GM21528 (cell line): Measurements from ENCODE around the gene HAPLN1.
"Not testable (repeated sequence)": the region's sequence is repeated elsewhere in the genome, so short reads cannot be mapped to it uniquely, and the experiment has no call there.

Source experiments
- ATAC-seq: cut with Tn5 transposase; IDR thresholded peaks from one replicate; pipeline ENCODE4 v1.9.1; 2021; ENCODE audit warnings: mild to moderate bottlenecking, moderate library complexity; ENCODE audit not compliant: unreplicated experiment, low FRiP score

HAPLN1 gene

DNA sequence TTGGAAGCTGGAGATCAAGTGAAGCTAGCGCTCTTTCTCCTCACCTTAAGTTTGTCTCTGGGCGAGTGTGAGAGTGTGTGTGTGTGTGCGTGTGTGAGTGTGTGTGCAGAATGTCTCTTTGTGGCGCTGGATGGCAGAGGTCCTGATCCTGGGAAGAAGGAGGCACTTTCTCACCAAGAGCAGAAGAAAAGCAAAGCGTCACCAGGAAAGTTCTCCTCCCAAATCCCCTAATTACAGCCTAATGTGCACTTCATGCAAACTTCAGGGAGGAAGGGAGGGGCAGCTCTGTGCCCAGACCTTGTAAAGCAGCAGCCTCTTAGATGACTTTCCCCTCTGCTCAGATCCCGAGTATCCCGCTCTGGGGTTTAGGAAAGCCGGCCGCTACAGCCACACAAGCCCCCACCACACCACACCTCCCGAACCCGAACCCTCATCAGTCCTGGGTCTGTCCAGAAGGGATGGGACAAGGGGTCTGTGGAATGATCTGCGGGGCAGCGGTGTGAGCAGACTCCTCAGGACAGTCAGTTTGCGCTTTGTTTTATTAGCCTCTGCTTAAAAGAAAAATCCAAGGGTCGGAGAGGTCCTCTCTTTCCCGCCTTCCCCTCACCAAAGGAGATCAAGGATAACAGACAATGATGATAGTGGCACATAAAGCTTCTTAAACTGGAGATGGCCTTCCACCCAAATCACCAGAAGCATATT is at the start of gene HAPLN1:
HAPLN1 (minus strand) TSS at position 20 of the 702 bp plus-strand sequence. CDS start 47,332 bp downstream, outside the sequence.
- no peak for ATAC-seq

DNA sequence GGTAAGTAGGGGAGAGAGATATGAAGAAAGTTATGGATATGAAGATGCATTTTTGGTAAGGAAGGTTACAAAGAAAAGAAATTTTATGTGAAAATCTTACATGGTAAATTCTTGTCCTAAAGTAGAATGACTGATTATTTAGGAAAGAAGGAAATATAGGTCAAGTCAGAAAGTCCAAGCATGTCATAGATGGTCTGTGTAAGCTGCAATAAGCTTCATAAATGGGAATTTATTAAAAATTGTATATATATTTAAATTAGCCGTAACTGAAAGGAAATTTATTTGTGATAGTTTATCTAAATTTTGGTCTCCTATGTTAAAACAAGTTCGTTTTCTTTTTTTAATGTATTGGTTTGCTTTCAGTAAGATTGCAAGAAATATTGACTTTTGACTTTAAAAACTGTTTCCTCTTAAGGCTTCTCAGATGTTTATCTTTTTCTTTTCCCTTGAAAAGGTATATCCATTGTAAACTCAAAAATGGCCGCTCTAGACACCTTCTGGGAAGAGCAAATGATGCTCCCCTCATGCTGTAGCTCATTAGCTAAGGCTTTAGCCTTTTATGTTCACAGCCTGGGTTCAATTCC is 46.8 kb upstream of the HAPLN1 start:
- no peak for ATAC-seq

GRCh38 chr5:83764101-83764500 is 43.4 kb upstream of the HAPLN1 start:
- no peak for ATAC-seq

GRCh38 chr5:83760579-83760978 is 39.9 kb upstream of the HAPLN1 start:
- no peak for ATAC-seq

- ATAC-seq, result no peak
Observed at GRCh38 chr5:83752700-83753099, 32.0 kb upstream of the HAPLN1 start.

- ATAC-seq, result no peak
Observed at GRCh38 chr5:83751201-83751600, 30.5 kb upstream of the HAPLN1 start.

GRCh38 chr5:83750749-83751148 is 30.1 kb upstream of the HAPLN1 start:
- no peak for ATAC-seq

DNA sequence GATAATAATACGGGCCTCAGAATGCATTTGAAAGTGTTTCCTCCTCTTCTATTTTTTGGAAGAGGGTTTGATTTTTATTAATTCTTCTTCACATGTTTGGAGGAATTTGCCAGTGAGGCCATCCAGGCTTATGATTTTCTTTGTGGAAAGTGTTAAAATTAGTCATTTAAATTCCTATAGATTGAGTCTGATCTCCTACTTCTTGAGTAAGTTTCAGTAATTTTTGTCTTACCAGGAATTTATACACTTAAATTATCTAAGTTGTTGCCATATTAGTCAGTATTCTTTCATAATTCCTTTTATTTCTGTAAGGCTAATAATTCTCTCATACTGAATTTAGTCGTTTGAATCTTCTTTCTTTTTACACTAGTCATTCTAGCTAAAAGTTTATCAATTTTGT is 25.2 kb upstream of the HAPLN1 start:
- ATAC-seq, result no peak

GRCh38 chr5:83744821-83745220 is 24.2 kb upstream of the HAPLN1 start:
- no peak for ATAC-seq

DNA sequence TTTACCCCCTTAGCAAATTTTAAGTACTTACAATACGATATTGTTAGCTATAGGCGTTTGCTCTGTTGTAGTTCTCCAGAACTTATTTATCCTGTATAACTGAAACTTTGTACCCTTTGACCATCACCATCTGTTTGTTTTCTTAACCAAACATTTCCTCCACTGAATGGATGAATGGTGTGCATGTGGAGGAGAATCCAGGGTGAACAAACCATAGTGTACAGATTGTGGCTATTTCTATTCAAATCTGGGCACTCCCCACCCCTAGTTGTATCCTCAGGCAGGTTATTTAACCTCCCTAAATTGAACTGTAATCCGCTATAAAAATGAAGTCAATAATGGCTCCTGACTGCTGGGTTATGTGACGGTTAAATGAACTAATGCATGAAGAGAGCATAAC is 21.4 kb upstream of the HAPLN1 start:
- no peak for ATAC-seq

DNA sequence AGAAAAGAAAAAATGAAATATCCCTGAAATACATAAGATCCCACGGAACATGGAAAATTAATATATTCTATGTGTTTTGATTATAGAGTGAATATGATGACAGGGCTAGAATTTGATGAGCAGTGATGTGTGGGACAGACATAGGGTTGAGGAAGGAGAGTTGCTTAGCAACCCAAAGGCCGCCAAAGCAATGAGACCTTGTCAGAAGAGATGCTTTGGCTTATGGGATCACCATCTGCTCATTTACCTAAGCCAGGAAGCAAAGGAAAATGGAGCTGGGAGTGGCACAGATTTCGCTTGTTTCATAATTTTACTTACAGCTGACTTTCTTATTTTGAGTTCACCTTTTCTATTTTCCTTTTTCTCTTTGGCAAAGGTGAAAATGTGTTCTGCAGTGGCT is 20.9 kb upstream of the HAPLN1 start:
- no peak for ATAC-seq

DNA sequence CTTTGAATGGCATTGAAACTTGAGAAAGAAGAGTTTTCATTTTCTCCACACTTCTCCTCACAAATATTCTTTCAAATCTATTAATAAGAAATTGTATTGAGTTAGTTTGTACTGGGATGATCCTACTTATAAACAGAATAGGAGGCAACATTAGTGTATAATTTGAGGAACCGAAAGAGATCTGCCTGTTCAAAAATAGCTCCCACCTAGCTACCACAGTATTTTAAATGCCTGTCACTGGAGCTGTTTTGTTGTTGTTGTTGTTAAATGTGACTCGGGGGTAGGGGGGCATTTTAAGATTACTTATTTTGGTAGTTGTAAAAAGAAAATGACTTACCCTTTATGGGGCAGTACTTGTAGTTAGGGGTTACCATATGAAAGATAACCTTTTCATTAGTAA is 20.1 kb upstream of the HAPLN1 start:
- peak; percentile 72 for ATAC-seq

DNA sequence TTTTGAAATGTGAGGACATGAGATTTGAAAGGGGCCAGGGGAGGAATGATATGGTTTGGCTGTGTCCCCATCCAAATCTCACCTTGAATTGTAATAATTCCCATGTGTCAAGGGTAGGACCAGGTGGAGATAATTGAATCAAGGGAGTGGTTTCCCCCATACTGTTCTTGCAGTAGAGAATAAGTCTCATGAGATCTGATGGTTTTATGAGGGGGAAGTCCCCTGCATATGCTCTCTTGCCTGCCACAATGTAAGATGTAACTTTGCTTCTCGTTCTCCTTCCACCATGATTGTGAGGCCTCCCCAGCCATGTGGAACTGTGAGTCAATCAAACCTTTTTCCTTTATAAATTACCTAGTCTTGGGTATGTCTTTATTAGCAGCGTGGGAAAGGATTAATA is 15.5 kb upstream of the HAPLN1 start:
- ATAC-seq, result not testable (repeated sequence)

DNA sequence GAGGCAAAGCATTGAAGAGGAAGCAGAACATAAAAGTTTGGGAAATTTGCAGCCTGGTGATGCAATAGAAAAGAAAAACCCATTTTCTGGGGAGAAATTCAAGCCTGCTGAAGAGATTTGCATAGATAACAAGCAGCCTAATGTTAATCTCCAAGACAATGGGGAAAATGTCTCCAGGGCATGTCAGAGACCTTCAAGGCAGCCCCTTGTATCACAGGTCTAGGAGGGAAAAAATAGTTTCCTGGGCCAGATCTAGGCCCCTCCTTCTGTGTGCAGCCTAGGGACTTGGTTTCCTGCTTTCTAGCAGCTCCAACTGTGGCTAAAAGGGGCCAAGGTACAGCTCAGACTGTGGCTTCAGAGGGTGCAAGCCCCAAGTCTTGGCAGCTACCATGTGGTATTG is 14.4 kb upstream of the HAPLN1 start:
- ATAC-seq, result not testable (repeated sequence)

DNA sequence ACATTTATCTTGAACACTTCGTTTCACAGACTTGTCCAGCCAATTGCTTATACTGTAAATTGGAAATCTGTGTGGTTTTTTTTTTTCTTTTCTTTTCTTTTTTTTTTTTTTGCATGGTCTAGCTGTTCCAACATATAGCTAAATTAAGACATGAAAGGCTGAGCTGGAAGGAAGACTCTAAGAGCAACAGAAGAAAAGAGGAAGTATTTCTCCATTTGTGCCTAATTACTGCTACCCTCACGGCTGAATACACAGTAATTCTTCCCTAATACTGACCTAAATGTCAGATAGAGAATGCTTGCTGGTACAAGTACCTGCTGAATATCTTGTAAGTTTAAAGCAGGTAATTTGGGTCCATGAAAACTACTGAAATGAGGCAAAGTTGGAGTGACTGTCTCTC is 11.0 kb upstream of the HAPLN1 start:
- ATAC-seq, result no peak

DNA sequence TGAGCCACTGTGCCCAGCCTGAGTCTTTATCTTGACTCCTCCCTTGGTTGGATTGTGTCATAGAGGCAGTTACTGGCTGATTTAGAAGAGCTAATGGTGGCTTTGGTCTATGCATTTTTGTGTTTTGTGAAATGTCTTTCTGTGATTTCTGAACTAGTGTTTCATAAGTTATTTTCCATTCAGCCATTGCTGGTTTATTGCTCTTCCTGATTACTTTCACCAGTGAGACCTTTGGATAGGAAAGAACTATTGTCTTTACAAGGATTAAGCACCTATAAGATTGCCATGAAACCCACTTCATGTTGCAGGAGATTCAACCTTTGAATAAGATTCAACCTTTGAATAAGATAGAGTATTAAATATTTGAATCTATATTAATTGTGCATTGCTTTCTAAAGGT is 8.7 kb upstream of the HAPLN1 start:
- ATAC-seq, result no peak

- ATAC-seq, result no peak
Observed at GRCh38 chr5:83726912-83727311, 6.3 kb upstream of the HAPLN1 start.

- ATAC-seq, result no peak
Observed at GRCh38 chr5:83724935-83725334, 4.3 kb upstream of the HAPLN1 start.

DNA sequence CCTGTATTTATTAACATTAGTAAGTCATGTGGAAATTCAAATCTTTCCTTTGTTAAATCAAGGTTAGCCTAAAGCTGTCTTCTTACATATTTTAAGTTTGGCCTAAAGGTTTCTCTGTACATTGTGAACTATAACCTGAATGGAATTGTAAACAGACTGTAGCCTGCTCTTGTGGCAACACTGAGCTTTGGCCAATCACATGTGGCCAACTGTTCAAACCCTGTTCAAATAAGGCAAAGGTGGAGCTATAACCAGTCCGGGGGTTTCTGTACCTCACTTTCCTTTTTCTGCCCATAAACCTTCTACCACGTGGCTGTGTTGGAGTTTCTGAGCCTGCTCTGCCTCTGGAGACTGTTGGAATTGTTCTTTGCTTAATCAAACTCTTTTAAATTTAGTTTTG is 3.3 kb upstream of the HAPLN1 start:
- ATAC-seq, result no peak

GRCh38 chr5:83723031-83723430 is 2.4 kb upstream of the HAPLN1 start:
- no peak for ATAC-seq

DNA sequence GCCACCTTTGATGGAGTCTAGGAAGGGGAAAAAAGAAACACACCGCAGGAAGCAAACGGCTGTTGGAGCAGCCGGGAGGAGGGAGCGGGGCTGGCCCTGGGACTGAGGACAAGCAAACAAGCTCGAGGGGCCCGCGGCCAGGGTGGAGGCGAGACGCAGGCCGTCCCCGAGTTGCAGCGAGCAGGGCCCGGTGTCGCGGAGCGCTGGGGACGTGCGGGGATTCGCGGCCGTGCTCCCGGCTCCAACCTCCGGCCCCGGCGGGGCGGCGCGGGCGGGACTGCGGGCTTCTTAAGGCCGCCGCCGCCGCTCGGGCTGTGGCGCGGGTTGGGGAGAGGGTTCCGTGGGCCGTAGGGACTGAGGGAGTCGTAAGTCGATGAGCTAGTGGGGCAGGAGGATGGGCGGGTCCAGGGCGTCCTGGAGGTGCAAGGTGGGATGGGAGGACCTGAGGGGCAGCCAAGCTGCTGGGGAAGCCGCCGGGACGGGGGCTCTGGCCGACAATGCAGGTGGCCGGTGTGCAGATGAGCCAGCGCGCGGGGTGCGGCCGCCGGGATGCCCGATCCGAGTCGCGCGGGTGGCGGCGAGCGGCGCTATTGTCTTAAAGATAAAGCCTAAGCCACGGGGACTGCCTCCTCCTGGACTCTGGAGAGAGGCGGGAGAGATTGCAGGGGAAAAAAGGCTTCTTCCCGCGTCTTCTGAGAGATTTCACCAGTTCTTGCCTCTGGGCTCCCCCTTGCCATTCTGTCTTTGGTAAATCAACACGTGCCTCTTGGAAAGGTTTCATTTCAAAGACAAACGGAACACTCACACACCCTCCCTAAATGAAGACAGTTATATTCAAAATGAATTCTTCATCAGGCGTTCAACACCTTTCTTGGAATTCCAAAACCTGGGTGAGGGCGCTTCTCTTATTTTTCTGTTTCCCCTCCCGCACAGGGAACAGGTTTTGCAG is 1.6 kb upstream of the HAPLN1 start:
- ATAC-seq, result peak; percentile 73
